ENCODE data around the gene BPIFB3.
"Not testable (repeated sequence)": the region's sequence is repeated elsewhere in the genome, so short reads cannot be mapped to it uniquely, and the experiment has no call there.

BPIFB3 gene

DNA sequence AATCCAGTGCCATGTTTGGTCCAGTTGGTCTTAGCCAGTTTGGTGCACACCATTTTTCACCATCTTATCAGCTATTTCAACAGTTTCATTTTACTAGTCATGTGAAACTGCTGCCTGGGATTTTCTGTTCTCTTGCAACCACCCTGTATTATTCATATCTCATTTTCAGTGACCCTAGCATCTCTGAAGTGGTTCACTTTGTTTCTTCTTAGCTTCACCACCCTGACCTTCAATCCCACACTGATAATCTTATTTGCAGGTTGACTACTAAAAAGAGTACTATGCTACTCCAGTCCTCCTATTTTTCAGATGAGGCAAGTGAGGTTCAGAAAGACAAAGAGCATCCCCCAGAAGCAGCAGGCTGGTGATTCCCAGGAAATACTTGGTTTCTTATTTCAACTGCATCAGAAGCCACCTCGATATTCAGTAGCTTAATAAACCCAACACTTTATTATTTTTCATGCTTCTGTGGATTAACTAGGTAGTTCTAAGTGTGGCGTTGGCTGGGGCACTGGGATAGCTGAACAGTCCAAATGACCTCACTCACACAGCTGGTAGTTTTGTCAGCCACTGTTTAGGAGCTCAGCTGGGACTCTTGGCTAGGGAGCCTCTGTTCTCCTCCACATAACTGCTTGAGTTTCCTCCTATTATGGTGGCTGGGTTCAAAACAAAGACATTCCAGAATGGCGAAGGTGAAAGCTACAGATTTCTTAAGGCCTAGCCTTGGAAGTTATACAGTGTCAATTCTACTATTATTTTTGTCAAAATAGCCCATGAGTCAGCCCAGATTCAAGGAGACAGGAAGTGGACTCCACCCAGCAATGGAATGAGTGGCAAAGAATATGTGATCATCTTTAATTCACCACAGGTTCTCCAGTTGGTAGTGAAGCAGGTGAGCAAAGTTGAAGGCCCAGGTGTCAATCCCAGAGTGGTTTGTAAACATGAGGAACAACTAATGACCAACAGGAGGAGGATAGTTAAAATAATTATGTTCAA, 66.3 kb downstream of the BPIFB3 start:
- DNase-seq (ENCODE audit: low read depth), result no peak

DNA sequence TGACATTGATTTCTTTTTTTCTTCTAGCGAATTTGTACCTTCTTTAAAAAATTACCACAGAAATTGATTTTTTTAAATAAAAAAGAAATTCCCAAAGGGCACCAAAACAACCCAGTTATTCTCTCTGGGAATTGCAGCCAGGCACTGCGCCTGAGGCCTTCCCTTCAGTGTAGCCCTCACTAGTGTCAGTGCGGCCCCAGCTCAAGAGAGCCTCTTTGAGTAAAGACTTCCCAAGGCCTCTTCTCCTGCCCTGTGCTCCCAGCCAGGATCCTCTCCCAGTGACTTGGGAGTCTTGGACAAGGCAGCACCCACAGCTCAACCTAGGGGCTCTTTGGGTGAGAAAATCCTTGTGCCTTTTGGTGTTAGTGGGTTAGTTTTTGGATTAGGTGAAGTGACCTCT, 67.2 kb downstream of the BPIFB3 start:
- DNase-seq (ENCODE audit: low read depth), result no peak

DNA sequence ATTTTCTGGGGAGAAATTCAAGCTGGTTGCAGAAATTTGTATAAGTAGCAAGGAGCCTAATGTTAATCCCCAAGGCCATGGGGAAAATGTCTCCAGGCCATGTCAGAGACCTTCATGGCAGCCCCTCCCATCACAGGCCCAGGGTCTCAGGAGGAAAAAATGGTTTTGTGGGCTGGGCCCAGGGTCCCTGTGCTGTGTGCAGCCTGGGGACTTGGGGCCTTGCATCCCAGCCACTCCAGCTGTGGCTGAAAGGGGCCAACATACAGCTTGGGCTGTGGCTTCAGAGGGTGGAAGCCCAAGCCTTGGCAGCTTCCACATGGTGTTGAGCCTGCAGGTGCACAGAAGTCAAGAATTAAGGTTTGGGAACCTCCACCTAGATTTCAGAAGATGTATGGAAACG, 68.6 kb downstream of the BPIFB3 start:
- DNase-seq (ENCODE audit: low read depth), result not testable (repeated sequence)

All from stromal cell of bone marrow (primary cell).